Melanocyte of skin (primary cell): ENCODE results near the gene MAP7D2. TPM values are rescaled to one million over a fixed set of nuclear protein-coding genes. Genes with fewer than 3 reads are reported as not detected.

ENCODE experiments used
- small RNA-seq, 2 donors: library from RNA; depleted of rRNA; stranded (forward); fragments of <200 nt; gene quantifications; one replicate each; pipeline ENCODE3, GENCODE V24; 2012
- total RNA-seq, 2 donors: library from RNA; depleted of rRNA; stranded (reverse); fragments of >200 nt; gene quantifications; 2 replicates each; pipeline ENCODE4 v1.2.3, GENCODE V29; 2012

Gene MAP7D2
- 1 to 10 TPM; 1.7 TPM for total RNA-seq

GRCh38 chrX:20116577-20117240, at the start of gene MAP7D2:
MAP7D2 (minus strand) TSS chrX:20116907; CDS start chrX:20116879, 28 bp downstream.

GRCh38 chrX:20141281-20142220, 24.8 kb upstream of the MAP7D2 start, which contains the start of gene EIF1AX:
EIF1AX (minus strand) TSS chrX:20141838; CDS start chrX:20141640, 198 bp downstream.

GRCh38 chrX:19990556-19991349, 126.0 kb downstream of the MAP7D2 start, which contains the start of gene BCLAF3:
BCLAF3 (minus strand) TSS chrX:19991061; CDS start chrX:19970264, 20,797 bp downstream.

Small RNA genes lying within 50 kb of the gene (small RNA-seq; reads per million reads assigned to genes)
- gene MIR23C = 6.1 to 7.2 reads per million in 2 donors
- gene RF00019 = 0 reads per million in 2 donors
- 30.7 to 45.7 reads per million in 2 donors for gene RF00493
- 0 reads per million in 2 donors for gene RF00494

Other genes with a start within 250 kb of the MAP7D2 start
- gene SH3KBP1, start 229.3 kb downstream of the MAP7D2 start, total RNA-seq = 10 to 100 TPM; 15.3 to 17.2 TPM
- gene BCLAF3, start 125.8 kb downstream of the MAP7D2 start, total RNA-seq = 1 to 10 TPM; 2.4 to 3.3 TPM
- 10 to 100 TPM; 22.4 to 32.3 TPM for gene EIF1AX, start 24.9 kb upstream of the MAP7D2 start, total RNA-seq
- 10 to 100 TPM; 51.6 to 52.7 TPM for gene RPS6KA3, start 150.0 kb upstream of the MAP7D2 start, total RNA-seq